MM.1S (cell line): ENCODE measurements around the gene KMT2E.

Source experiments
- DNase-seq: peaks from one replicate; pipeline ENCODE4 v3.0.0-alpha.2; 2015
- H2AFZ ChIP-seq: fragments of 300-600 bp; sonication (generic); 2 replicates; pipeline ENCODE4 v1.6.0; 2016; ENCODE audit warnings: antibody characterized with exemption, low read length
- H3F3A ChIP-seq: fragments of 300-600 bp; sonication (generic); 2 replicates; pipeline ENCODE4 v1.6.1; 2016; ENCODE audit warnings: mild to moderate bottlenecking, antibody characterized with exemption, low read length, moderate library complexity, mixed read lengths; ENCODE audit not compliant: insufficient read depth
- H3K27ac ChIP-seq: fragments of 300-600 bp; sonication (generic); 2 replicates; pipeline ENCODE4 v1.5.1; 2016; ENCODE audit warnings: mild to moderate bottlenecking, low read length
- H3K27me3 ChIP-seq: fragments of 300-600 bp; sonication (generic); replicated peaks from 2 replicates; pipeline ENCODE4 v1.6.0; 2016; ENCODE audit warnings: low read length; ENCODE audit not compliant: insufficient read depth
- H3K36me3 ChIP-seq: fragments of 300-600 bp; sonication (generic); replicated peaks from 2 replicates; pipeline ENCODE4 v1.6.1; 2016; ENCODE audit warnings: mild to moderate bottlenecking, low read length, mixed read lengths; ENCODE audit not compliant: insufficient read depth
- H3K4me1 ChIP-seq: fragments of 300-600 bp; sonication (generic); 2 replicates; pipeline ENCODE4 v1.6.1; 2016; ENCODE audit warnings: low read length, mixed read lengths
- H3K4me2 ChIP-seq: fragments of 300-600 bp; sonication (generic); 2 replicates; pipeline ENCODE4 v1.6.0; 2016; ENCODE audit warnings: low read depth, low read length
- H3K4me3 ChIP-seq: fragments of 300-600 bp; sonication (generic); 2 replicates; pipeline ENCODE4 v1.5.1; 2016; ENCODE audit warnings: low read length, mixed read lengths
- H3K79me2 ChIP-seq: fragments of 300-600 bp; sonication (generic); 2 replicates; pipeline ENCODE4 v1.6.1; 2016; ENCODE audit warnings: mixed run types, low read length, mixed read lengths
- H3K9ac ChIP-seq: fragments of 300-600 bp; sonication (generic); 2 replicates; pipeline ENCODE4 v1.6.1; 2016; ENCODE audit warnings: low read length, mixed read lengths
- H3K9me2 ChIP-seq: fragments of 300-600 bp; sonication (generic); replicated peaks from 2 replicates; pipeline ENCODE4 v1.6.1; 2016; ENCODE audit warnings: mild to moderate bottlenecking, low read length, mixed read lengths; ENCODE audit not compliant: insufficient read depth
- H3K9me3 ChIP-seq: fragments of 300-600 bp; sonication (generic); replicated peaks from 2 replicates; pipeline ENCODE4 v1.6.1; 2016; ENCODE audit warnings: mild to moderate bottlenecking, low read length, mixed read lengths; ENCODE audit not compliant: insufficient read depth
- H4K20me1 ChIP-seq: fragments of 300-600 bp; sonication (generic); 2 replicates; pipeline ENCODE4 v1.6.1; 2016; ENCODE audit warnings: mild to moderate bottlenecking, low read length, moderate library complexity, mixed read lengths; ENCODE audit not compliant: insufficient read depth
- CTCF ChIP-seq: fragments of 300-600 bp; sonication (generic); IDR thresholded peaks from 2 replicates; pipeline ENCODE4 v1.5.1; 2016; ENCODE audit warnings: antibody characterized with exemption, low read length, mixed read lengths
- EZH2 ChIP-seq: fragments of 300-600 bp; sonication (generic); optimal IDR thresholded peaks from 2 replicates; pipeline ENCODE3; 2017; ENCODE audit warnings: low read depth, mild to moderate bottlenecking, antibody characterized with exemption, low read length, mixed read lengths
- EZH2phosphoT487 ChIP-seq: fragments of 300-600 bp; sonication (generic); IDR thresholded peaks from 2 replicates; pipeline ENCODE4 v1.6.1; 2018; ENCODE audit warnings: antibody characterized with exemption, low read length

KMT2E gene

GRCh38 chr7:105079348-105079747 lies 65.3 kb downstream of the KMT2E start:
- H3K4me3 ChIP-seq = no peak overlapping the region
- H3K79me2 ChIP-seq = peaks cover 60% of the 10 kb centered on the region
- H4K20me1 ChIP-seq = no peaks in the 10 kb centered on the region; the same call in 1 of the 2 replicates
- H3K9me2 ChIP-seq = no peaks in the 10 kb centered on the region
- H2AFZ ChIP-seq = no peak overlapping the region
- no peak for DNase-seq
- no peaks in the 10 kb centered on the region for H3K4me1 ChIP-seq
- TF ChIP-seq CTCF = no peak
- TF ChIP-seq EZH2phosphoT487 = no peak
- no peak for TF ChIP-seq EZH2
- no peak overlapping the region for H3K4me2 ChIP-seq
- no peaks in the 10 kb centered on the region for H3F3A ChIP-seq
- H3K36me3 ChIP-seq = peaks cover 6% of the 10 kb centered on the region; the same call in 1 of the 2 replicates
- H3K9ac ChIP-seq = no peak overlapping the region
- no peak overlapping the region for H3K27ac ChIP-seq
- no peaks in the 10 kb centered on the region for H3K27me3 ChIP-seq
- H3K9me3 ChIP-seq = no peaks in the 10 kb centered on the region

- no peaks in the 10 kb centered on the region for H3F3A ChIP-seq
- TF ChIP-seq EZH2 (no peak), CTCF (no peak)
- no peaks in the 10 kb centered on the region for H4K20me1 ChIP-seq
These were observed 70.6 kb downstream of the KMT2E start for GRCh38 chr7:105084581-105084980.

GRCh38 chr7:105086850-105087249 lies 72.8 kb downstream of the KMT2E start:
- Histone ChIP-seq H3K36me3 (peaks cover 2% of the 10 kb centered on the region; the same call in 1 of the 2 replicates), H4K20me1 (no peaks in the 10 kb centered on the region; the same call in 1 of the 2 replicates), H3K79me2 (peaks cover 54% of the 10 kb centered on the region)

More at GRCh38 chr7:105084581-105084980, 70.6 kb downstream of the KMT2E start:
- H3K9me2 ChIP-seq = no peaks in the 10 kb centered on the region
- no peaks in the 10 kb centered on the region for H3K9me3 ChIP-seq
- H3K4me1 ChIP-seq = no peaks in the 10 kb centered on the region
- H3K4me3 ChIP-seq = no peak overlapping the region
- no peak overlapping the region for H3K27ac ChIP-seq
- H3K36me3 ChIP-seq = peaks cover 3% of the 10 kb centered on the region; the same call in 1 of the 2 replicates
- no peaks in the 10 kb centered on the region for H3K27me3 ChIP-seq
- no peak overlapping the region for H3K4me2 ChIP-seq
- H3K9ac ChIP-seq = no peak overlapping the region
- DNase-seq = no peak
- H3K79me2 ChIP-seq = peaks cover 48% of the 10 kb centered on the region
- no peak overlapping the region for H2AFZ ChIP-seq

More at GRCh38 chr7:105086850-105087249, 72.8 kb downstream of the KMT2E start:
- DNase-seq = no peak
- no peaks in the 10 kb centered on the region for H3K4me1 ChIP-seq
- H3F3A ChIP-seq = no peaks in the 10 kb centered on the region
- H3K27ac ChIP-seq = no peak overlapping the region
- no peak overlapping the region for H2AFZ ChIP-seq
- H3K9me3 ChIP-seq = no peaks in the 10 kb centered on the region
- H3K27me3 ChIP-seq = no peaks in the 10 kb centered on the region
- H3K4me3 ChIP-seq = no peak overlapping the region
- H3K9me2 ChIP-seq = no peaks in the 10 kb centered on the region
- H3K9ac ChIP-seq = no peak overlapping the region
- H3K4me2 ChIP-seq = no peak overlapping the region
- TF ChIP-seq EZH2phosphoT487 = no peak
- TF ChIP-seq EZH2 = no peak
- TF ChIP-seq CTCF = no peak
